ENCODE results near the gene VCAN.

Gene VCAN

GRCh38 chr5:83562791-83563557, 91.4 kb downstream of the VCAN start:
- DNase-seq (ENCODE audit: low spot score), result no peak
- no peak for FAIRE-seq

- FAIRE-seq (no peak), DNase-seq (ENCODE audit: low spot score) (no peak)
Observed at GRCh38 chr5:83563631-83564030, 92.1 kb downstream of the VCAN start.

GRCh38 chr5:83564069-83564749, 92.7 kb downstream of the VCAN start:
- FAIRE-seq (peak; percentile 65), DNase-seq (ENCODE audit: low spot score) (no peak)

GRCh38 chr5:83567741-83568140, 96.2 kb downstream of the VCAN start:
- no peak for FAIRE-seq
- no peak for DNase-seq (ENCODE audit: low spot score)

GRCh38 chr5:83568186-83568585, 96.6 kb downstream of the VCAN start:
- DNase-seq (ENCODE audit: low spot score), result peak; percentile 74
- peak; percentile 89 for FAIRE-seq

GRCh38 chr5:83570916-83571315, 99.4 kb downstream of the VCAN start:
- no peak for FAIRE-seq
- DNase-seq (ENCODE audit: low spot score), result no peak

- no peak for FAIRE-seq
- no peak for DNase-seq (ENCODE audit: low spot score)
Observed at GRCh38 chr5:83572271-83572670, 100.7 kb downstream of the VCAN start.

- DNase-seq (ENCODE audit: low spot score) (no peak), FAIRE-seq (no peak)
Observed at GRCh38 chr5:83576341-83576740, 104.8 kb downstream of the VCAN start.

GRCh38 chr5:83577036-83577636, 105.6 kb downstream of the VCAN start:
- FAIRE-seq, result peak; percentile 87

GRCh38 chr5:83583859-83584258, 112.3 kb downstream of the VCAN start:
- DNase-seq (ENCODE audit: low spot score), result no peak

More at GRCh38 chr5:83577036-83577636, 105.6 kb downstream of the VCAN start:
- DNase-seq (ENCODE audit: low spot score), result peak; percentile 66

GRCh38 chr5:83586874-83587776, 115.6 kb downstream of the VCAN start:
- FAIRE-seq (no peak), DNase-seq (ENCODE audit: low spot score) (no peak)

More at GRCh38 chr5:83583859-83584258, 112.3 kb downstream of the VCAN start:
- no peak for FAIRE-seq

- DNase-seq (ENCODE audit: low spot score) (no peak), FAIRE-seq (no peak)
Observed at GRCh38 chr5:83589786-83590185, 118.2 kb downstream of the VCAN start.

- no peak for FAIRE-seq
- no peak for DNase-seq (ENCODE audit: low spot score)
Observed at GRCh38 chr5:83590966-83591365, 119.4 kb downstream of the VCAN start.

- no peak for FAIRE-seq
- DNase-seq (ENCODE audit: low spot score), result no peak
Observed at GRCh38 chr5:83595217-83595616, 123.7 kb downstream of the VCAN start.

- no peak for FAIRE-seq
- peak; percentile 13 for DNase-seq (ENCODE audit: low spot score)
Observed at GRCh38 chr5:83608122-83608521, 136.6 kb downstream of the VCAN start.

GRCh38 chr5:83614841-83615240, 143.3 kb downstream of the VCAN start:
- FAIRE-seq, result no peak
- no peak for DNase-seq (ENCODE audit: low spot score)

- no peak for FAIRE-seq
- no peak for DNase-seq (ENCODE audit: low spot score)
Observed at GRCh38 chr5:83628360-83628759, 156.8 kb downstream of the VCAN start.

Data from RCC 7860 (cell line).